Ascending aorta (tissue), 2 donors: ENCODE data around the gene PAOX. TPM values are rescaled to one million over a fixed set of nuclear protein-coding genes. Genes with fewer than 3 reads are reported as not detected.

Experiments used
- DNase-seq, 2 donors: peaks; one replicate each; pipeline ENCODE4 v3.0.0-alpha.2; 2019; ENCODE audit warnings: low spot score in 2 of 2
- H3K27ac ChIP-seq, 2 donors: fragments of 200-600 bp; sonication (generic); one replicate each; pipeline ENCODE4 v1.5.1; 2016 to 2017; ENCODE audit warnings: mild to moderate bottlenecking in 1 of 2
- H3K27me3 ChIP-seq: fragments of 200-600 bp; sonication (generic); one replicate; pipeline ENCODE4 v1.5.1; 2017
- H3K36me3 ChIP-seq, 2 donors: fragments of 200-600 bp; sonication (generic); one replicate each; pipeline ENCODE4 v1.5.1; 2016
- H3K4me1 ChIP-seq, 2 donors: fragments of 200-600 bp; sonication (generic); one replicate each; pipeline ENCODE4 v1.5.1; 2016 to 2017; ENCODE audit warnings: mild to moderate bottlenecking in 1 of 2
- H3K4me3 ChIP-seq, 2 donors: fragments of 200-600 bp; sonication (generic); one replicate each; pipeline ENCODE4 v1.5.1; 2016 to 2017; ENCODE audit warnings: mild to moderate bottlenecking in 1 of 2
- H3K9me3 ChIP-seq, 2 donors: fragments of 200-600 bp; sonication (generic); one replicate each; pipeline ENCODE4 v1.5.1; 2016
- CTCF ChIP-seq, 3 experiments: fragments of 200-600 bp in 2 of 3; fragments of 450-650 bp in 1 of 3; sonication (generic) in 2 of 3; IDR thresholded peaks; one replicate each; pipeline ENCODE4 v1.5.1; 2016 to 2019; ENCODE audit warnings: antibody characterized with exemption in 3 of 3, mild to moderate bottlenecking in 1 of 3, moderate library complexity in 1 of 3
- intact Hi-C: fragments of 100-400 bp; cut with DNase I; formaldehyde crosslinking; loops from one replicate; pipeline ENCODE4 v1.15.1; 2023
- total RNA-seq: library from RNA; depleted of rRNA; stranded (reverse); fragments of >200 nt; gene quantifications from one replicate; pipeline ENCODE4 v1.1.0, GENCODE V29; 2016

The PAOX gene
- total RNA-seq, 1 donor from 2014 or later, result 1.4 TPM

GRCh38 chr10:133338080-133339071 is 40.7 kb upstream of the PAOX start:
- intact Hi-C loops, result no loop called here
- Histone ChIP-seq H3K9me3 (no peaks in the 10 kb centered on the region), H3K27ac (no peak overlapping the region), H3K36me3 (no peaks in the 10 kb centered on the region), H3K4me3 (no peak overlapping the region), H3K4me1 (peaks cover 9 to 18% of the 10 kb centered on the region in 2 donors), H3K27me3 (peaks cover 27% of the 10 kb centered on the region)
- TF ChIP-seq CTCF (IDR thresholded peaks at IDR 0.05), result no peak
- no peak for DNase-seq

- Histone ChIP-seq H3K4me1 (peaks cover 9 to 18% of the 10 kb centered on the region in 2 donors), H3K27me3 (peaks cover 25% of the 10 kb centered on the region)
Observed at GRCh38 chr10:133339708-133340380, 39.2 kb upstream of the PAOX start.

GRCh38 chr10:133341983-133342382 is 37.1 kb upstream of the PAOX start:
- TF ChIP-seq CTCF (IDR thresholded peaks at IDR 0.05), result no peak
- Histone ChIP-seq H3K4me3 (no peak overlapping the region), H3K9me3 (no peaks in the 10 kb centered on the region), H3K27ac (no peak overlapping the region), H3K27me3 (peaks cover 5% of the 10 kb centered on the region), H3K4me1 (no peaks in the 10 kb centered on the region), H3K36me3 (no peaks in the 10 kb centered on the region)
- intact Hi-C loops, result no loop called here
- no peak for DNase-seq

More at GRCh38 chr10:133339708-133340380, 39.2 kb upstream of the PAOX start:
- no peak for TF ChIP-seq CTCF (IDR thresholded peaks at IDR 0.05)
- Histone ChIP-seq H3K4me3 (no peak overlapping the region), H3K27ac (no peak overlapping the region), H3K36me3 (no peaks in the 10 kb centered on the region), H3K9me3 (no peaks in the 10 kb centered on the region)
- DNase-seq, result no peak
- intact Hi-C loops, result no loop called here

- no peak for TF ChIP-seq CTCF (IDR thresholded peaks at IDR 0.05)
- H3K4me3 ChIP-seq, result no peak overlapping the region
- intact Hi-C loops, result no loop called here
- H3K27me3 ChIP-seq, result no peaks in the 10 kb centered on the region
- no peaks in the 10 kb centered on the region for H3K9me3 ChIP-seq
- H3K27ac ChIP-seq, result no peak overlapping the region
- DNase-seq, result no peak
- no peaks in the 10 kb centered on the region for H3K4me1 ChIP-seq
- H3K36me3 ChIP-seq, result no peaks in the 10 kb centered on the region
Observed at GRCh38 chr10:133342942-133343341, 36.1 kb upstream of the PAOX start.

GRCh38 chr10:133343558-133343957 is 35.5 kb upstream of the PAOX start:
- intact Hi-C loops, result no loop called here
- DNase-seq, result no peak

More at GRCh38 chr10:133343558-133343957, 35.5 kb upstream of the PAOX start:
- H3K4me3 ChIP-seq, result no peak overlapping the region
- H3K27ac ChIP-seq, result no peak overlapping the region
- H3K4me1 ChIP-seq, result no peaks in the 10 kb centered on the region
- H3K27me3 ChIP-seq, result no peaks in the 10 kb centered on the region
- H3K36me3 ChIP-seq, result no peaks in the 10 kb centered on the region
- H3K9me3 ChIP-seq, result no peaks in the 10 kb centered on the region
- no peak for TF ChIP-seq CTCF (IDR thresholded peaks at IDR 0.05)
